K562 (cell line): Measurements from ENCODE around the gene TMEM135. TPM values are rescaled to one million over a fixed set of nuclear protein-coding genes. Genes with fewer than 3 reads are reported as not detected.

Experiments used
- ATAC-seq: fragments of 200-7000 bp; cut with Tn5 transposase; 3 replicates; pipeline ENCODE4 v1.9.1; 2020; ENCODE audit warnings: moderate library complexity
- BruUV-seq: library from RNA; stranded (reverse); fragments of 400-500 nt; replicated peaks from 2 replicates; lab custom pipeline; 2021; lab: Mats Ljungman, UMichigan
- CTCF ChIA-PET: fragments of 300-600 bp; formaldehyde crosslinking; extraction: SDS; loops from one replicate; lab custom pipeline; 2021; ENCODE audit warnings: low intra/inter-chr PET ratio; lab: Yijun Ruan, JAX
- POLR2A ChIA-PET: fragments of 300-600, 350-650 bp; sonication (Branson Sonifier 250); formaldehyde crosslinking; extraction: SDS; loops from one replicate; lab custom pipeline; 2021; ENCODE audit warnings: antibody characterized with exemption, inconsistent platforms; lab: Yijun Ruan, JAX
- DNase-seq, 4 experiments: peaks; one replicate each; pipeline versions ENCODE4 v3.0.0 to v3.0.0-alpha.2; 2011 to 2018; ENCODE audit warnings: low spot score in 3 of 4, mixed read lengths in 3 of 4; ENCODE audit errors: extremely low read depth in 1 of 4
- FAIRE-seq: peaks from 2 replicates; lab custom pipeline; 2011; peaks lifted over from hg19 to GRCh38; lab: Jason Lieb, UNC
- H2AFZ ChIP-seq: 2 replicates; pipeline ENCODE4 v1.6.0; 2011; ENCODE audit warnings: low read depth, low read length, control low read depth, inconsistent platforms
- H3K27ac ChIP-seq: fragments of 200-600 bp; 3 replicates; pipeline ENCODE4 v1.8.0; 2011; ENCODE audit warnings: low read depth, mild to moderate bottlenecking, control low read depth, inconsistent platforms, low read length, moderate library complexity, mixed read lengths; ENCODE audit errors: extremely low read depth
- H3K27me3 ChIP-seq, 2 experiments: fragments of 300-600 bp in 1 of 2; 2 replicates in 1 of 2; 3 replicates in 1 of 2; pipeline versions ENCODE4 v1.6.0 to v1.8.0; 2011; ENCODE audit warnings: inconsistent platforms in 2 of 2, low read length in 2 of 2, mild to moderate bottlenecking in 1 of 2, mixed read lengths in 1 of 2, moderate library complexity in 1 of 2; ENCODE audit not compliant: control insufficient read depth in 2 of 2, insufficient read depth in 2 of 2
- H3K36me3 ChIP-seq: fragments of 300-600 bp; 3 replicates; pipeline ENCODE4 v1.8.0; 2011; ENCODE audit warnings: mild to moderate bottlenecking, low read length, inconsistent platforms; ENCODE audit not compliant: control insufficient read depth, insufficient read depth
- H3K4me1 ChIP-seq, 2 experiments: fragments of 200-600 bp in 1 of 2; replicated peaks in 1 of 2; 2 replicates in 1 of 2; 3 replicates in 1 of 2; pipeline versions ENCODE4 v1.5.1 to v1.8.0; 2011; ENCODE audit warnings: inconsistent platforms in 2 of 2, low read length in 2 of 2, mild to moderate bottlenecking in 1 of 2, mixed read lengths in 1 of 2, moderate library complexity in 1 of 2; ENCODE audit not compliant: control insufficient read depth in 2 of 2, insufficient read depth in 2 of 2
- H3K4me2 ChIP-seq: 2 replicates; pipeline ENCODE4 v1.6.1; 2011; ENCODE audit warnings: low read length, control low read depth, inconsistent platforms, mixed read lengths; ENCODE audit not compliant: insufficient read depth
- H3K4me3 ChIP-seq: fragments of 200-600 bp; sonication (generic), shearing (Covaris generic); 2 replicates; pipeline ENCODE4 v1.5.1; 2016; ENCODE audit warnings: control low read depth, inconsistent platforms
- H3K79me2 ChIP-seq: fragments of 200-600 bp; 3 replicates; pipeline ENCODE4 v1.8.0; 2011; ENCODE audit warnings: low read length, inconsistent platforms; ENCODE audit not compliant: control insufficient read depth, insufficient read depth
- H3K9ac ChIP-seq, 2 experiments: 2 replicates each; pipeline versions ENCODE4 v1.6.0 to v1.6.1; 2011; ENCODE audit warnings: low read depth in 2 of 2, low read length in 2 of 2, control low read depth in 1 of 2, inconsistent platforms in 1 of 2, mild to moderate bottlenecking in 1 of 2, mixed read lengths in 1 of 2; ENCODE audit not compliant: insufficient read depth in 1 of 2
- H3K9me1 ChIP-seq: one replicate; pipeline ENCODE4 v1.6.0; 2011; ENCODE audit warnings: inconsistent platforms, mild to moderate bottlenecking, low read length, moderate library complexity; ENCODE audit not compliant: control insufficient read depth, insufficient read depth
- H3K9me3 ChIP-seq: replicated peaks from 2 replicates; pipeline ENCODE4 v1.5.1; 2011; ENCODE audit warnings: low read depth, low read length, inconsistent platforms; ENCODE audit not compliant: control insufficient read depth, insufficient read depth
- H4K20me1 ChIP-seq: replicated peaks from 2 replicates; pipeline ENCODE4 v1.6.1; 2011; ENCODE audit warnings: low read length, inconsistent platforms, mixed read lengths; ENCODE audit not compliant: control insufficient read depth, insufficient read depth
- CAMTA2 ChIP-seq: fragments of 250-450 bp; sonication (Bioruptor Pico); conservative IDR thresholded peaks from 2 replicates; pipeline ENCODE4 v1.5.1; 2022
- CCNT2 ChIP-seq: IDR thresholded peaks from 2 replicates; pipeline ENCODE4 v1.6.1; 2011; ENCODE audit warnings: borderline replicate concordance, low read depth, mild to moderate bottlenecking, moderate library complexity, mixed read lengths, low read length; ENCODE audit not compliant: insufficient read length; ENCODE audit errors: extremely low read depth
- CREB3L1 ChIP-seq: fragments of 450-650 bp; IDR thresholded peaks from 2 replicates; pipeline ENCODE4 v1.6.1; 2014; ENCODE audit warnings: low read depth, mild to moderate bottlenecking, moderate library complexity, borderline replicate concordance
- CXXC5 ChIP-seq: fragments of 250-450 bp; sonication (Bioruptor Pico); IDR thresholded peaks from 2 replicates; pipeline ENCODE4 v1.8.0; 2022; ENCODE audit warnings: inconsistent platforms, mild to moderate bottlenecking, moderate library complexity
- E2F4 ChIP-seq: sonication (generic); formaldehyde crosslinking; IDR thresholded peaks from 2 replicates; pipeline ENCODE4 v1.8.0; 2022; ENCODE audit warnings: mild to moderate bottlenecking, low read depth, missing genetic modification reagents
- HBP1 ChIP-seq: fragments of 450-650 bp; formaldehyde crosslinking; IDR thresholded peaks from 2 replicates; pipeline ENCODE4 v1.4.0; 2022; ENCODE audit warnings: missing genetic modification characterization
- HMG20B ChIP-seq: fragments of 250-450 bp; sonication (Bioruptor Pico); IDR thresholded peaks from 2 replicates; pipeline ENCODE4 v1.5.0; 2021; ENCODE audit warnings: mild to moderate bottlenecking
- MCM5 ChIP-seq: fragments of 450-650 bp; IDR thresholded peaks from 2 replicates; pipeline ENCODE4 v1.6.1; 2016; ENCODE audit warnings: low read depth
- MYC ChIP-seq, 2 experiments: fragments of 250-450 bp in 1 of 2; sonication (Bioruptor Pico) in 1 of 2; IDR thresholded peaks; 2 replicates each; pipeline versions ENCODE4 v1.5.1 to v1.6.1; 2012 to 2021; ENCODE audit warnings: low read depth in 2 of 2, borderline replicate concordance in 1 of 2, improper control_type of control experiment in 1 of 2, low read length in 1 of 2, mild to moderate bottlenecking in 1 of 2, moderate library complexity in 1 of 2
- PTTG1 ChIP-seq: fragments of 450-650 bp; IDR thresholded peaks from 2 replicates; pipeline ENCODE4 v1.6.1; 2016; ENCODE audit warnings: low read depth, mild to moderate bottlenecking, missing genetic modification characterization, missing compliant biosample characterization
- SIN3B ChIP-seq: fragments of 450-650 bp; IDR thresholded peaks from 2 replicates; pipeline ENCODE4 v1.6.1; 2017; ENCODE audit warnings: low read depth, mild to moderate bottlenecking, moderate library complexity
- SMARCA4 ChIP-seq: fragments of 450-650 bp; IDR thresholded peaks from 2 replicates; pipeline ENCODE4 v1.6.1; 2016
- TEAD2 ChIP-seq: fragments of 450-650 bp; IDR thresholded peaks from 2 replicates; pipeline ENCODE4 v1.6.1; 2016; ENCODE audit warnings: missing genetic modification characterization, control low read depth, missing compliant biosample characterization
- ZFPM2 ChIP-seq: fragments of 250-450 bp; sonication (Bioruptor Pico); IDR thresholded peaks from 2 replicates; pipeline ENCODE4 v1.5.1; 2022; ENCODE audit warnings: mild to moderate bottlenecking
- ZNF57 ChIP-seq: fragments of 450-650 bp; formaldehyde crosslinking; IDR thresholded peaks from 2 replicates; pipeline ENCODE4 v1.4.0; 2020; ENCODE audit warnings: mild to moderate bottlenecking, moderate library complexity
- WGBS: fragments of 100-300 bp; shearing (Covaris generic); methylation state at CpG from one replicate; pipeline ENCODE4 v1.1.6; 2016; ENCODE audit warnings: low coverage, mixed read lengths; ENCODE audit not compliant: insufficient coverage; ENCODE audit errors: missing lambda C conversion rate; 5-methylcytosine and 5-hydroxymethylcytosine counted together
- in situ Hi-C: fragments of 300-500 bp; cut with MboI; formaldehyde crosslinking; loops from 4 replicates; pipeline ENCODE4 v1.15.0; 2018; ENCODE audit warnings: inconsistent platforms, mixed read lengths
- intact Hi-C: fragments of 100-400 bp; cut with micrococcal nuclease; formaldehyde crosslinking; loops from 2 replicates; pipeline ENCODE4 v1.14.2; 2022
- polyA plus RNA-seq, 8 experiments: library from polyadenylated mRNA; depleted of rRNA in 4 of 8; stranded (reverse) in 5 of 8; unstranded in 3 of 8; fragments of >200 nt; fragmentation: Nextera tagmentation in 2 of 8; fragmentation: Illumina TruSeq in 1 of 8; extraction: Ambion mirVana in 2 of 8; extraction: Trizol in 1 of 8; gene quantifications; 2 replicates each; pipeline versions ENCODE4 v1.2.1 to v1.2.3, GENCODE V29; 2011 to 2014; ENCODE audit warnings: inconsistent platforms in 1 of 8, missing spikeins in 1 of 8
- total RNA-seq, 7 experiments: library from RNA; depleted of rRNA in 6 of 7; stranded (reverse); fragments of >200 nt in 6 of 7; fragmentation: Illumina TruSeq in 2 of 7; extraction: Trizol in 2 of 7; gene quantifications; 2 replicates each; pipeline versions ENCODE4 v1.2.1 to v1.2.3, GENCODE V29; 2011 to 2021; ENCODE audit warnings: low replicate concordance in 1 of 7
- TF ChIP-seq, protein P1 (sequence below): fragments of 450-650 bp; IDR thresholded peaks from 2 replicates; pipeline ENCODE4 v1.6.1; 2017; ENCODE audit warnings: mild to moderate bottlenecking, moderate library complexity
- TF ChIP-seq, protein P2 (sequence below): fragments of 250-450 bp; sonication (Bioruptor Pico); IDR thresholded peaks from 2 replicates; pipeline ENCODE4 v1.8.0; 2022; ENCODE audit warnings: moderate library complexity, mild to moderate bottlenecking, inconsistent platforms

Gene TMEM135
- total and polyA plus RNA-seq, 9 of the 15 experiments (the other 6 are each of a cell fraction or from before 2014, with no cell fraction given) = 17.3 to 53.6 (median 24.9) TPM

GRCh38 chr11:87368858-87369480, 331.2 kb downstream of the TMEM135 start:
- CTCF ChIA-PET = no interaction called here
- WGBS = 1% methylated on average over 5 of the region's 5 CpGs
- Histone ChIP-seq H3K9me1 (no peaks in the 10 kb centered on the region), H3K27ac (no peak overlapping the region), H3K9ac (no peak overlapping the region), H3K27me3 (peaks cover 0 to 6% of the 10 kb centered on the region in 2 experiments; a peak in 4 of 5 replicates), H3K4me2 (no peak overlapping the region), H3K36me3 (no peaks in the 10 kb centered on the region), H3K79me2 (no peaks in the 10 kb centered on the region), H4K20me1 (no peaks in the 10 kb centered on the region), H3K4me1 (no peaks in the 10 kb centered on the region), H3K9me3 (no peaks in the 10 kb centered on the region), H3K4me3 (no peak overlapping the region), H2AFZ (no peak overlapping the region)
- DNase-seq (no peak), FAIRE-seq (no peak), ATAC-seq (no peak)
- in situ Hi-C loops = no loop called here
- POLR2A ChIA-PET = interaction anchor here (0.7 to 0.9 kb wide), 2 partner anchors 31 to 946 kb away, joined by 3 read pairs; no protein-coding TSS in a partner anchor
- intact Hi-C loops = no loop called here
- no TSS peak for BruUV-seq
- TF ChIP-seq MYC (IDR thresholded peaks at IDR 0.05; ENCODE audit: low read depth, low read length) (no peak), MYC (CRISPR knock-in tag; IDR thresholded peaks at IDR 0.05; ENCODE audit: borderline replicate concordance, low read depth) (no peak), PTTG1 (tag) (no peak), CCNT2 (no peak), MCM5 (no peak), ZNF57 (CRISPR knock-in tag) (no peak), E2F4 (CRISPR knock-in tag) (no peak), HMG20B (CRISPR knock-in tag) (no peak), HBP1 (no peak), ZFPM2 (CRISPR knock-in tag) (no peak), SIN3B (no peak), CXXC5 (no peak), TEAD2 (no peak), SMARCA4 (no peak), CAMTA2 (CRISPR knock-in tag) (no peak), CREB3L1 (no peak)
- TF ChIP-seq, protein P1, sequence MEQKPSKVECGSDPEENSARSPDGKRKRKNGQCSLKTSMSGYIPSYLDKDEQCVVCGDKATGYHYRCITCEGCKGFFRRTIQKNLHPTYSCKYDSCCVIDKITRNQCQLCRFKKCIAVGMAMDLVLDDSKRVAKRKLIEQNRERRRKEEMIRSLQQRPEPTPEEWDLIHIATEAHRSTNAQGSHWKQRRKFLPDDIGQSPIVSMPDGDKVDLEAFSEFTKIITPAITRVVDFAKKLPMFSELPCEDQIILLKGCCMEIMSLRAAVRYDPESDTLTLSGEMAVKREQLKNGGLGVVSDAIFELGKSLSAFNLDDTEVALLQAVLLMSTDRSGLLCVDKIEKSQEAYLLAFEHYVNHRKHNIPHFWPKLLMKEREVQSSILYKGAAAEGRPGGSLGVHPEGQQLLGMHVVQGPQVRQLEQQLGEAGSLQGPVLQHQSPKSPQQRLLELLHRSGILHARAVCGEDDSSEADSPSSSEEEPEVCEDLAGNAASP = no peak
- TF ChIP-seq, protein P2, sequence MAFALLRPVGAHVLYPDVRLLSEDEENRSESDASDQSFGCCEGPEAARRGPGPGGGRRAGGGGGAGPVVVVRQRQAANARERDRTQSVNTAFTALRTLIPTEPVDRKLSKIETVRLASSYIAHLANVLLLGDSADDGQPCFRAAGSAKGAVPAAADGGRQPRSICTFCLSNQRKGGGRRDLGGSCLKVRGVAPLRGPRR (CRISPR knock-in tag) = no peak
